MCF 10A (cell line): ENCODE measurements around the gene FAM3A. TPM values are rescaled to one million over a fixed set of nuclear protein-coding genes. Genes with fewer than 3 reads are reported as not detected.
A peak's percentile ranks its signal among the peaks of the same experiment; 100 is the strongest.

Experiments
- BruUV-seq: library from RNA; stranded (reverse); fragments of 400-500 nt; replicated peaks from 2 replicates; lab custom pipeline; 2021; lab: Mats Ljungman, UMichigan
- CTCF ChIA-PET: fragments of 300-600 bp; sonication (Branson Sonifier 250); formaldehyde crosslinking; extraction: SDS; loops from one replicate; lab custom pipeline; 2021; ENCODE audit warnings: antibody characterized with exemption, inconsistent platforms; lab: Yijun Ruan, JAX
- POLR2A ChIA-PET: fragments of 300-600, 350-650 bp; sonication (Branson Sonifier 250); formaldehyde crosslinking; extraction: SDS; loops from one replicate; lab custom pipeline; 2020; ENCODE audit warnings: antibody characterized with exemption, inconsistent platforms; lab: Yijun Ruan, JAX
- DNase-seq: peaks from one replicate; pipeline ENCODE4 v3.0.0-alpha.2; 2018; ENCODE audit not compliant: unreplicated experiment
- H3K27ac Mint-ChIP-seq: one replicate; pipeline ENCODE4 v1.8.0; 2022; ENCODE audit warnings: mild to moderate bottlenecking, low read depth, mixed read lengths; ENCODE audit not compliant: unreplicated experiment
- H3K27me3 Mint-ChIP-seq: one replicate; pipeline ENCODE4 v1.8.0; 2022; ENCODE audit warnings: mixed read lengths; ENCODE audit not compliant: insufficient read depth, unreplicated experiment
- H3K36me3 Mint-ChIP-seq: one replicate; pipeline ENCODE4 v1.8.0; 2022; ENCODE audit warnings: mild to moderate bottlenecking, moderate library complexity, mixed read lengths; ENCODE audit not compliant: insufficient read depth, unreplicated experiment
- H3K4me1 Mint-ChIP-seq: one replicate; pipeline ENCODE4 v1.8.0; 2022; ENCODE audit warnings: mixed read lengths; ENCODE audit not compliant: insufficient read depth, unreplicated experiment
- H3K4me3 Mint-ChIP-seq: one replicate; pipeline ENCODE4 v1.8.0; 2022; ENCODE audit warnings: mild to moderate bottlenecking, moderate library complexity, mixed read lengths; ENCODE audit not compliant: unreplicated experiment
- H3K9me3 Mint-ChIP-seq: one replicate; pipeline ENCODE4 v1.8.0; 2022; ENCODE audit warnings: mixed read lengths; ENCODE audit not compliant: unreplicated experiment
- CTCF ChIP-seq: fragments of 200-600 bp; IDR thresholded peaks from one replicate; pipeline ENCODE4 v1.8.0; 2022; ENCODE audit warnings: antibody characterized with exemption, mild to moderate bottlenecking; ENCODE audit not compliant: unreplicated experiment
- intact Hi-C: fragments of 100-400 bp; cut with micrococcal nuclease; formaldehyde crosslinking; loops from 2 replicates; pipeline ENCODE4 v1.14.1; 2022
- total RNA-seq: library from RNA; stranded (reverse); gene quantifications from 2 replicates; pipeline ENCODE4 v1.2.3, GENCODE V29; 2022

FAM3A gene
- total RNA-seq, 1 experiment from 2014 or later, result 40.9 TPM

- Mint-ChIP-seq H3K27ac (peak within 1 kb of the TSS; percentile 23), H3K4me1 (peaks cover 7% of the 10 kb centered on the region), H3K9me3 (no peaks in the 10 kb centered on the region), H3K4me3 (peak within 1 kb of the TSS; percentile 72), H3K36me3 (peaks cover 12% of the 10 kb centered on the region), H3K27me3 (peaks cover 23% of the 10 kb centered on the region)
- no TSS peak for BruUV-seq
- peak; percentile 84 for DNase-seq
- intact Hi-C loops, result no loop called here
- CTCF ChIA-PET, result interaction anchor here (1.1 kb wide), 1 partner anchor 55 kb away, joined by 3 read pairs; no protein-coding TSS in a partner anchor
- no peak for TF ChIP-seq CTCF
- POLR2A ChIA-PET, result interaction anchor here (1.1 to 1.4 kb wide), 2 partner anchors 12 to 21 kb away, joined by 5 to 6 read pairs; partner anchors contain the start of genes PLXNA3 and SLC10A3
These were observed 37.1 kb downstream of the FAM3A start, which contains the start of gene LAGE3 for GRCh38 chrX:154478728-154479622. LAGE3 (minus strand) TSS chrX:154479281; CDS start chrX:154478915, 366 bp downstream.

GRCh38 chrX:154477891-154478477, 38.0 kb downstream of the FAM3A start:
- Mint-ChIP-seq H3K27me3 (peaks cover 23% of the 10 kb centered on the region), H3K36me3 (peaks cover 19% of the 10 kb centered on the region), H3K4me1 (peaks cover 7% of the 10 kb centered on the region), H3K27ac (no peak overlapping the region), H3K4me3 (peak overlapping the region; percentile 72), H3K9me3 (no peaks in the 10 kb centered on the region)
- DNase-seq, result no peak
- CTCF ChIA-PET, result interaction anchor here (0.6 to 1.1 kb wide), 2 partner anchors 56 to 1327 kb away, joined by 3 read pairs; no protein-coding TSS in a partner anchor
- intact Hi-C loops, result no loop called here
- BruUV-seq, result TSS peak; percentile 82
- TF ChIP-seq CTCF, result no peak
- POLR2A ChIA-PET, result interaction anchor here (0.8 to 1.4 kb wide), 4 partner anchors 9 to 79 kb away, joined by 3 to 6 read pairs (median 6); partner anchors contain the start of genes PLXNA3 and SLC10A3

GRCh38 chrX:154476821-154477220, 39.2 kb downstream of the FAM3A start:
- no peak overlapping the region for H3K4me3 Mint-ChIP-seq
- CTCF ChIA-PET, result interaction anchor here (0.7 to 0.8 kb wide), 2 partner anchors 12 to 28 kb away, joined by 3 read pairs; no protein-coding TSS in a partner anchor
- no peaks in the 10 kb centered on the region for H3K4me1 Mint-ChIP-seq

More at GRCh38 chrX:154476821-154477220, 39.2 kb downstream of the FAM3A start:
- Mint-ChIP-seq H3K36me3 (peaks cover 20% of the 10 kb centered on the region), H3K27ac (no peak overlapping the region), H3K27me3 (peaks cover 15% of the 10 kb centered on the region), H3K9me3 (no peaks in the 10 kb centered on the region)
- BruUV-seq, result no TSS peak
- DNase-seq, result no peak
- POLR2A ChIA-PET, result interaction anchor here (0.6 to 1.6 kb wide), 4 partner anchors 13 to 94 kb away, joined by 3 to 8 read pairs (median 4); partner anchors contain the start of genes FAM3A and SLC10A3
- no peak for TF ChIP-seq CTCF
- intact Hi-C loops, result no loop called here
